ENCODE results near the gene ISOC2.

ISOC2 gene

DNA sequence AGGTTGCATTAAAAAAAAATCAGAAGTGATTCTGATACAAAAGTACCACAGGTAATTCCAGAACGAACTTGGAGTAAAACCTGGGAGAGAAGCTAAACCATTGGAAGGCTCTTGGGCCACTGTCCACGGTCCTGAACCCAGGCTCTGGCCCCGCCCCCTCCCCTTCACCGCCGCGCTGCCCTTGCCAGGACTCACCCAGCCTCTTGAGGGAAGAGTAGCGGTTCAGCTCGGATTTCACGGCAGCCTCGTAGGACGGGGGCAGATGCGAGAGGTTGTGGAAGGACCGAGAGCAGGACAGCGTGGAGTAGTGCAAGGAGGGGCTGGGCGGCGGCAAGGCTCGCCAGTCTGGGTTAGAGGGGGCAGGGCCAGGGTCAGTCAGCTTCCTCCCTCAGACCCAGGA is 24.0 kb downstream of the ISOC2 start:
- peak; percentile 74 for DNase-seq (ENCODE audit: low read depth)
- TF ChIP-seq, protein P1, sequence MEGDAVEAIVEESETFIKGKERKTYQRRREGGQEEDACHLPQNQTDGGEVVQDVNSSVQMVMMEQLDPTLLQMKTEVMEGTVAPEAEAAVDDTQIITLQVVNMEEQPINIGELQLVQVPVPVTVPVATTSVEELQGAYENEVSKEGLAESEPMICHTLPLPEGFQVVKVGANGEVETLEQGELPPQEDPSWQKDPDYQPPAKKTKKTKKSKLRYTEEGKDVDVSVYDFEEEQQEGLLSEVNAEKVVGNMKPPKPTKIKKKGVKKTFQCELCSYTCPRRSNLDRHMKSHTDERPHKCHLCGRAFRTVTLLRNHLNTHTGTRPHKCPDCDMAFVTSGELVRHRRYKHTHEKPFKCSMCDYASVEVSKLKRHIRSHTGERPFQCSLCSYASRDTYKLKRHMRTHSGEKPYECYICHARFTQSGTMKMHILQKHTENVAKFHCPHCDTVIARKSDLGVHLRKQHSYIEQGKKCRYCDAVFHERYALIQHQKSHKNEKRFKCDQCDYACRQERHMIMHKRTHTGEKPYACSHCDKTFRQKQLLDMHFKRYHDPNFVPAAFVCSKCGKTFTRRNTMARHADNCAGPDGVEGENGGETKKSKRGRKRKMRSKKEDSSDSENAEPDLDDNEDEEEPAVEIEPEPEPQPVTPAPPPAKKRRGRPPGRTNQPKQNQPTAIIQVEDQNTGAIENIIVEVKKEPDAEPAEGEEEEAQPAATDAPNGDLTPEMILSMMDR (IDR thresholded peaks at IDR 0.05; ENCODE audit: insufficient read depth, low read depth, low read length, missing control alignments), result no peak
- no peak overlapping the region for H3K4me3 ChIP-seq (ENCODE audit: low read length)

DNA sequence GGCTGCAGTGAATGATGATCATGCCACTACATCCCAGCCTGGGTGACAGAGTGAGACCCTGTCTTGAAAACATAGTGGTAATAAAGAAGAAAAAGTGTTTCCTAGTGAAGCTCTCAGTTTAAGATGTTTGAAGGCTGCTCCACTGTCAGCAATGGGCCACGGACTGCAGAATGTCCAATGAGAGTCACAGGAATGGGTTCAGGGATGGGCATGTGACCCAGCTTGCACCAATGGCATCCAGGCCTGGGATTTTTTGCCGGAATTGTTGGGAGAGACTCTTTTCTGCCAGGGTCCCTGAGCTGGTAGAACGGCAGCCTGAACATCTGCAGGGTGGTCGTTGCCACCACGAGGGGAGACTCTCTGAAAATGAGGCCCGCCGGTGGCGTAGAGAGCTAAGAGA is 24.6 kb downstream of the ISOC2 start:
- DNase-seq (ENCODE audit: low read depth), result no peak
- H3K4me3 ChIP-seq (ENCODE audit: low read length), result no peak overlapping the region
- TF ChIP-seq, protein P1 (IDR thresholded peaks at IDR 0.05; ENCODE audit: insufficient read depth, low read depth, low read length, missing control alignments), result no peak

DNA sequence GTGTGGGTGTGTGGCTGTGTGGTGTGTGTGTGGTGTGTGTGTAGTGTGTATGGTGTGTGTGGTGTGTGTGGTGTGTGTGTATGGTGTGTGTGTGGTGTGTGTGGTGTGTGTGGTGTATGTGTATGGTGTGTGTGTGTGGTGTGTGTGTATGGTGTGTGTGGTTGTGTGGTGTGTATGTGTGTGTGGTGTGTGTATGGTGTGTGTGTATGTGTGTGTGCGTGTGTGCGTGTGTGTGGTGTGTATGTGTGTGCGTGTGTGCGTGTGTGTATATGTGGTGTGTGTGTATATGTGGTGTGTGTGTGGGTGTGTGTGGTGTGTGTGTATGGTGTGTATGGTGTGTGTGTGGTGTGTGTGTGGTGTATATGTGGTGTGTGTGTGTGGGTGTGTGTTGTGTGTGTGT is 26.4 kb downstream of the ISOC2 start:
- H3K4me3 ChIP-seq (ENCODE audit: low read length), result no peak overlapping the region
- no peak for DNase-seq (ENCODE audit: low read depth)
- TF ChIP-seq, protein P1 (IDR thresholded peaks at IDR 0.05; ENCODE audit: insufficient read depth, low read depth, low read length, missing control alignments), result no peak

DNA sequence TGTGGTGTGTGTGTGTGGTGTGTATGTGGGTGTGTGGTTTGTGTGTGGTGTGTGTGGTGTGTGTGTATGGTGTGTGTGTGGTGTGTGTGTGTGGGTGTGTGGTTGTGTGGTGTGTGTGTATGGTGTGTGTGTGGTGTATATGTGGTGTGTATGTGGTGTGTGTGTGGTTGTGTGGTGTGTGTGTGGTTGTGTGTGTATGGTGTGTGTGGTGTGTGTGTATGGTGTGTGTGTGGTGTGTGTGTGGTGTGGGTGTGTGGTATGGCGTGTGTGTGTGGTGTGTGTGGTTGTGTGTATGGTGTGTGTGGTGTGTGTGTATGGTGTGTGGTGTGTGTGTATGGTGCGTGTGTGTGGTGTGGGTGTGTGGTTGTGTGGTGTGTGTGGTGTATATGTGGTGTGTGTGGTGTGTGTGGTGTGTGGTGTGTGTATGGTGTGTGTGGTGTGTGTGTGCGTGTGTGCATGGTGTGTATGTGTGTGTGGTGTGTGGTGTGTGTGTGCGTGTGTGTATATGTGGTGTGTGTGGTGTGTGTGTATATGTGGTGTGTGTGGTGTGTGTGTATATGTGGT is 27.0 kb downstream of the ISOC2 start:
- H3K4me3 ChIP-seq (ENCODE audit: low read length), result no peak overlapping the region
- DNase-seq (ENCODE audit: low read depth), result no peak
- TF ChIP-seq, protein P1 (IDR thresholded peaks at IDR 0.05; ENCODE audit: insufficient read depth, low read depth, low read length, missing control alignments), result no peak

DNA sequence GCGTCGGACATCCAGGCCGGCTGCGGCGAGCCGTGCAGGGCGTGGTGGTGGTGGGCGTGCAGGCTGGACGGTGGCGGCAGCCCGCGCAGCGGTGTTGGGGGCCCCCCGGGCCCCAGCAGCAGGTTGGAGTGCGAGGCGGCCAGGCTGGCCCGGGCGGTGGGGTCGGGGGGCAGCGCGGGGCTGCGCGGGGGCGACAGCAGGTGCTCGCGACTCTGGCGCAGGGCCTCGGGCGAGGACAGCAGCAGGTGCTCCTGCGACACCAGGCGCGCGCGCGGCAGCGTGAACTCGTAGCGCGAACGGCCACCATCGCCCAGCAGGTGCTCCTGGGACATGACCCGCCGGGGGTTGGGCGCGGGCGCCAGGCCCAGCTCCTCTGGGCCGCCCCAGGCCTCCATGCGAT is 28.1 kb downstream of the ISOC2 start:
- no peak overlapping the region for H3K4me3 ChIP-seq (ENCODE audit: low read length)
- no peak for DNase-seq (ENCODE audit: low read depth)

DNA sequence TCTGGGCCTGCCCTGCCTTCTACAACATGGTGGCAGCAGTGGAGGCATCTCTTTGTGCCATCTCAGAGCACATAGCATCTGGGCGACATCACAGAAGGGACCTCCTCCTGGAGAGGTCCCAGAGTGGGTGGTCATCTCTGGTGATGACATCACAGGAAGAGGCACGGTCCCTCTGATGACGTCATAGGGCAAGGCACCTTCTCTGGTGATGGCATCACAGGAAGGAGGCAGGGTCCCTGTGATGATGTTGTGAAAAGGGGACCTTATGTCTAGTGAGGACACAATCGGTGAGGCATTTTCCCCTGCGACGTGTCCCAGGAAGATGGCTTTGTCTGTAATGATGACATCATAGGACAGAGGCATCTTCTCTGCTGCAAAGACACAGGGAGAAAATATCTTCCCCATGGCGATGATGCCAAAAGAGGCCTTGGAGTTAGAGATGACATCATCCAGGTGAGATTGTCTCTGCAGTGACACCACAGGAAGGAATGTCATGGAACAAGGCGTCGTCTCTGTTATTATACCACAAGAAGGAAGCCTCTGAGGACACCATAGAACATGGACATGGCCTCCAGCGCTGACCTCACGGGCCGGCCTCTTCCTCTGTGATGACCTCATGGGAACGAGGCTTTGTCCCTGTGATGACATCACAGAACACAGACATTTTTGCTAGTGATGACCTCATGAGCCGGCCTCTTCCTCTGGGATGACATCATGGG is 29.0 kb downstream of the ISOC2 start:
- TF ChIP-seq, protein P1 (IDR thresholded peaks at IDR 0.05; ENCODE audit: insufficient read depth, low read depth, low read length, missing control alignments), result no peak
- H3K4me3 ChIP-seq (ENCODE audit: low read length), result no peak overlapping the region
- peak; percentile 19 for DNase-seq (ENCODE audit: low read depth)

More for the DNA sequence above, 28.1 kb downstream of the ISOC2 start:
- TF ChIP-seq, protein P1 (IDR thresholded peaks at IDR 0.05; ENCODE audit: insufficient read depth, low read depth, low read length, missing control alignments), result no peak

DNA sequence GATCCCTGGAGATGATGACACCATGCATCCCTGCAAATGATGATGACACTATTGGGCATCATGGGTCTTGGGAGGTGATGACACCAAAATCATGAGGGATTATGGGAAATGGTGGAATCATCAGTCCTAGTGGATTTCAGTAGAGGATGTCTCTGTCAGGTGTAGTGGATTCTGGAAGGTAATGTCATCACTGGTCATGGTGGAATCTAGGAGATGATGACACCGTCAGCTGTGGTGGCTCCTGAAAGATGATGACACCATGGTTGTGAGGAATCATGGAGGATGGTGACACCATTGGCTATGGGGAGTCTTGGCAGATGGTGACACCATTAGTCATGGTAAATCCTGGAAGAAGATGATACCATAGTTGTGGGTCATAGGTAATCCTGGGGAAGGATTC is 30.3 kb downstream of the ISOC2 start:
- H3K4me3 ChIP-seq (ENCODE audit: low read length), result no peak overlapping the region
- DNase-seq (ENCODE audit: low read depth), result no peak
- TF ChIP-seq, protein P1 (IDR thresholded peaks at IDR 0.05; ENCODE audit: insufficient read depth, low read depth, low read length, missing control alignments), result no peak
